ENCODE measurements around the gene AK3. TPM values are rescaled to one million over a fixed set of nuclear protein-coding genes. Genes with fewer than 3 reads are reported as not detected.

The AK3 gene
- total RNA-seq, 2 experiments from 2014 or later, result 32.6 to 41.0 TPM

GRCh38 chr9:4750023-4750673 is 9.1 kb upstream of the AK3 start:
- ATAC-seq (peak; percentile 39), DNase-seq (no peak)
- H3K9me3 Mint-ChIP-seq (ENCODE audit: low read depth), result no peaks in the 10 kb centered on the region
- H3K27ac Mint-ChIP-seq, result no peak overlapping the region
- no peak overlapping the region for H3K4me3 Mint-ChIP-seq
- CTCF ChIA-PET, result interaction anchor here (0.6 to 2.5 kb wide), 14 partner anchors 9 to 850 kb away, joined by 3 to 20 read pairs (median 3); partner anchors contain the start of gene INSL6
- POLR2A ChIA-PET, result no interaction called here
- intact Hi-C loops (cut with DNase I, micrococcal nuclease), result loop anchor here in 1 of 2 experiments (10.0 kb wide), 2 partner anchors 155 to 435 kb away; partner anchors contain the start of gene INSL6
- H3K4me1 Mint-ChIP-seq, result peaks cover 18% of the 10 kb centered on the region
- H3K27me3 Mint-ChIP-seq, result no peaks in the 10 kb centered on the region
- H3K36me3 Mint-ChIP-seq (ENCODE audit: low read depth), result no peaks in the 10 kb centered on the region

GRCh38 chr9:4748612-4749011 is 7.6 kb upstream of the AK3 start:
- H3K36me3 Mint-ChIP-seq (ENCODE audit: low read depth), result no peaks in the 10 kb centered on the region
- peaks cover 20% of the 10 kb centered on the region for H3K4me1 Mint-ChIP-seq
- ATAC-seq (peak; percentile 63), DNase-seq (peak; percentile 31)
- H3K27me3 Mint-ChIP-seq, result no peaks in the 10 kb centered on the region
- H3K4me3 Mint-ChIP-seq, result no peak overlapping the region
- ChIA-PET CTCF (interaction anchor here (0.6 to 2.5 kb wide), 8 partner anchors 11 to 852 kb away, joined by 3 to 20 read pairs (median 4); no protein-coding TSS in a partner anchor), POLR2A (no interaction called here)
- no peaks in the 10 kb centered on the region for H3K9me3 Mint-ChIP-seq (ENCODE audit: low read depth)
- no peak overlapping the region for H3K27ac Mint-ChIP-seq
- intact Hi-C loops (cut with DNase I, micrococcal nuclease), result loop anchor here (10.0 kb wide), 1 partner anchor 364 kb away; no protein-coding TSS in a partner anchor

GRCh38 chr9:4746278-4747030 is 5.5 kb upstream of the AK3 start:
- Mint-ChIP-seq H3K4me1 (peaks cover 31% of the 10 kb centered on the region), H3K36me3 (ENCODE audit: low read depth) (no peaks in the 10 kb centered on the region), H3K27me3 (no peaks in the 10 kb centered on the region), H3K4me3 (no peak overlapping the region), H3K9me3 (ENCODE audit: low read depth) (no peaks in the 10 kb centered on the region), H3K27ac (peak overlapping the region; percentile 35)
- CTCF ChIA-PET, result interaction anchor here (1.0 to 4.3 kb wide), 6 partner anchors 10 to 854 kb away, joined by 3 to 21 read pairs (median 4); no protein-coding TSS in a partner anchor
- POLR2A ChIA-PET, result interaction anchor here (0.5 to 0.7 kb wide), 2 partner anchors 9 to 192 kb away, joined by 4 read pairs; no protein-coding TSS in a partner anchor
- DNase-seq (no peak), ATAC-seq (peak; percentile 57)
- intact Hi-C loops (cut with DNase I, micrococcal nuclease), result loop anchor here (10.0 kb wide), 1 partner anchor 362 kb away; no protein-coding TSS in a partner anchor

- intact Hi-C loops (cut with DNase I, micrococcal nuclease), result loop anchor here (5.0 to 10.0 kb wide), 2 partner anchors 359 to 694 kb away; partner anchors contain the start of gene PLGRKT (in 1 of the 2)
- Mint-ChIP-seq H3K27ac (peak overlapping the region; percentile 31), H3K9me3 (ENCODE audit: low read depth) (no peaks in the 10 kb centered on the region), H3K4me3 (no peak overlapping the region), H3K36me3 (ENCODE audit: low read depth) (peaks cover 6% of the 10 kb centered on the region), H3K27me3 (no peaks in the 10 kb centered on the region), H3K4me1 (peaks cover 44% of the 10 kb centered on the region)
- CTCF ChIA-PET, result interaction anchor here (1.0 to 1.5 kb wide), 3 partner anchors 19 to 245 kb away, joined by 3 to 4 read pairs (median 3); no protein-coding TSS in a partner anchor
- no peak for DNase-seq
- POLR2A ChIA-PET, result interaction anchor here (0.6 to 0.7 kb wide), 2 partner anchors 316 to 676 kb away, joined by 3 read pairs; no protein-coding TSS in a partner anchor
- ATAC-seq, result no peak
These were observed 2.3 kb upstream of the AK3 start for GRCh38 chr9:4743131-4743875.

GRCh38 chr9:4742246-4742645 is 1.2 kb upstream of the AK3 start:
- peaks cover 6% of the 10 kb centered on the region for H3K36me3 Mint-ChIP-seq (ENCODE audit: low read depth)
- intact Hi-C loops (cut with DNase I, micrococcal nuclease), result loop anchor here (5.0 to 10.0 kb wide), 2 partner anchors 357 to 695 kb away; partner anchors contain the start of gene PLGRKT (in 1 of the 2)
- ChIA-PET CTCF (interaction anchor here (0.6 to 1.7 kb wide), 5 partner anchors 55 to 183 kb away, joined by 3 to 5 read pairs (median 3); no protein-coding TSS in a partner anchor), POLR2A (interaction anchor here (0.6 to 0.7 kb wide), 4 partner anchors 9 to 867 kb away, joined by 3 to 5 read pairs (median 3); no protein-coding TSS in a partner anchor)
- DNase-seq (no peak), ATAC-seq (no peak)
- peak overlapping the region; percentile 71 for H3K27ac Mint-ChIP-seq
- H3K4me3 Mint-ChIP-seq, result peak overlapping the region; percentile 88
- peaks cover 50% of the 10 kb centered on the region for H3K4me1 Mint-ChIP-seq
- no peaks in the 10 kb centered on the region for H3K9me3 Mint-ChIP-seq (ENCODE audit: low read depth)
- no peaks in the 10 kb centered on the region for H3K27me3 Mint-ChIP-seq

- H3K9me3 Mint-ChIP-seq (ENCODE audit: low read depth), result no peaks in the 10 kb centered on the region
- POLR2A ChIA-PET, result interaction anchor here (0.6 to 1.0 kb wide), 3 partner anchors 59 to 1507 kb away, joined by 3 to 6 read pairs (median 5); partner anchors contain the start of gene CDC37L1
- peak overlapping the region; percentile 88 for H3K4me3 Mint-ChIP-seq
- CTCF ChIA-PET, result interaction anchor here (0.6 to 1.7 kb wide), 7 partner anchors 56 to 646 kb away, joined by 3 to 5 read pairs (median 3); partner anchors contain the start of gene CDC37L1
- peaks cover 45% of the 10 kb centered on the region for H3K4me1 Mint-ChIP-seq
- H3K27ac Mint-ChIP-seq, result peak overlapping the region; percentile 71
- H3K36me3 Mint-ChIP-seq (ENCODE audit: low read depth), result peaks cover 6% of the 10 kb centered on the region
- no peak for ATAC-seq
- intact Hi-C loops (cut with DNase I, micrococcal nuclease), result loop anchor here (1.0 to 10.0 kb wide), 7 partner anchors 51 to 696 kb away; partner anchors contain the start of genes CDC37L1 (in 1 of the 2), JAK2 (in 1 of the 2), PLGRKT (in 1 of the 2) and PLPP6 (in 1 of the 2)
- peak; percentile 24 for DNase-seq
- H3K27me3 Mint-ChIP-seq, result no peaks in the 10 kb centered on the region
These were observed 525 bp upstream of the AK3 start for GRCh38 chr9:4741365-4742089.

GRCh38 chr9:4740388-4740637 is 689 bp downstream of the AK3 start:
- no peaks in the 10 kb centered on the region for H3K27me3 Mint-ChIP-seq
- ChIA-PET POLR2A (interaction anchor here (0.6 to 1.2 kb wide), 2 partner anchors 59 to 234 kb away, joined by 3 to 4 read pairs; no protein-coding TSS in a partner anchor), CTCF (interaction anchor here (0.6 to 2.1 kb wide), 8 partner anchors 19 to 719 kb away, joined by 3 to 8 read pairs (median 3); partner anchors contain the start of gene CDC37L1)
- peaks cover 38% of the 10 kb centered on the region for H3K4me1 Mint-ChIP-seq
- H3K36me3 Mint-ChIP-seq (ENCODE audit: low read depth), result peaks cover 6% of the 10 kb centered on the region
- H3K9me3 Mint-ChIP-seq (ENCODE audit: low read depth), result no peaks in the 10 kb centered on the region
- peak overlapping the region; percentile 88 for H3K4me3 Mint-ChIP-seq
- ATAC-seq, result no peak
- no peak for DNase-seq
- intact Hi-C loops (cut with DNase I, micrococcal nuclease), result loop anchor here (1.0 to 10.0 kb wide), 8 partner anchors 52 to 697 kb away; partner anchors contain the start of genes PLPP6 (in 2 of the 2), CDC37L1 (in 1 of the 2), JAK2 (in 1 of the 2) and PLGRKT (in 1 of the 2)
- peak overlapping the region; percentile 93 for H3K27ac Mint-ChIP-seq

- H3K36me3 Mint-ChIP-seq (ENCODE audit: low read depth), result peaks cover 6% of the 10 kb centered on the region
- peaks cover 39% of the 10 kb centered on the region for H3K4me1 Mint-ChIP-seq
- H3K27ac Mint-ChIP-seq, result peak overlapping the region; percentile 93
- POLR2A ChIA-PET, result interaction anchor here (0.6 to 1.2 kb wide), 2 partner anchors 59 to 234 kb away, joined by 3 to 4 read pairs; no protein-coding TSS in a partner anchor
- peak overlapping the region; percentile 88 for H3K4me3 Mint-ChIP-seq
- intact Hi-C loops (cut with DNase I, micrococcal nuclease), result loop anchor here (1.0 to 10.0 kb wide), 8 partner anchors 53 to 698 kb away; partner anchors contain the start of genes PLPP6 (in 2 of the 2), CDC37L1 (in 1 of the 2), JAK2 (in 1 of the 2) and PLGRKT (in 1 of the 2)
- ATAC-seq, result no peak
- DNase-seq, result no peak
- CTCF ChIA-PET, result interaction anchor here (0.6 to 2.1 kb wide), 7 partner anchors 19 to 1721 kb away, joined by 3 to 8 read pairs (median 3); no protein-coding TSS in a partner anchor
- H3K27me3 Mint-ChIP-seq, result no peaks in the 10 kb centered on the region
- H3K9me3 Mint-ChIP-seq (ENCODE audit: low read depth), result no peaks in the 10 kb centered on the region
These were observed 1.2 kb downstream of the AK3 start for GRCh38 chr9:4739587-4740387.

- Mint-ChIP-seq H3K27ac (peak overlapping the region; percentile 93), H3K27me3 (no peaks in the 10 kb centered on the region), H3K9me3 (ENCODE audit: low read depth) (no peaks in the 10 kb centered on the region), H3K4me3 (peak overlapping the region; percentile 88), H3K4me1 (peaks cover 44% of the 10 kb centered on the region), H3K36me3 (ENCODE audit: low read depth) (peaks cover 6% of the 10 kb centered on the region)
- ATAC-seq (no peak), DNase-seq (no peak)
- ChIA-PET CTCF (interaction anchor here (2.1 kb wide), 1 partner anchor 20 kb away, joined by 8 read pairs; no protein-coding TSS in a partner anchor), POLR2A (no interaction called here)
- intact Hi-C loops (cut with DNase I, micrococcal nuclease), result no loop called here
These were observed 2.0 kb downstream of the AK3 start for GRCh38 chr9:4738866-4739586.

All from activated CD4-positive, alpha-beta T cell treated with anti-CD3 and anti-CD28 coated beads for 36 hours (primary cell).